Dendritic cell treated with granulocyte-macrophage colony-stimulating factor and Interleukin-4, amounts not matched to agents 40 ng/mL and 50 ng/mL, for 4 days (primary cell): Measurements from ENCODE around the gene CNPPD1.

Experiments used
- H3K27ac Mint-ChIP-seq: one replicate; pipeline ENCODE4 v1.8.0; 2022; ENCODE audit warnings: mild to moderate bottlenecking, mixed read lengths
- H3K27me3 Mint-ChIP-seq: one replicate; pipeline ENCODE4 v1.8.0; 2022; ENCODE audit warnings: mild to moderate bottlenecking, mixed read lengths
- H3K36me3 Mint-ChIP-seq: one replicate; pipeline ENCODE4 v1.8.0; 2022; ENCODE audit warnings: low read depth, mixed read lengths
- H3K4me1 Mint-ChIP-seq: one replicate; pipeline ENCODE4 v1.8.0; 2022; ENCODE audit warnings: low read depth, mixed read lengths
- H3K4me3 Mint-ChIP-seq: one replicate; pipeline ENCODE4 v1.8.0; 2022; ENCODE audit warnings: mild to moderate bottlenecking, moderate library complexity, mixed read lengths
- H3K9me3 Mint-ChIP-seq: one replicate; pipeline ENCODE4 v1.8.0; 2022; ENCODE audit warnings: mixed read lengths
- intact Hi-C: fragments of 100-400 bp; cut with micrococcal nuclease; formaldehyde crosslinking; loops from one replicate; pipeline ENCODE4 v1.15.0; 2022

CNPPD1 gene

GRCh38 chr2:219176818-219177551, at the start of gene CNPPD1:
Gene CNPPD1, minus strand, starts transcription at chr2:219176925. Its CDS starts 97 bp downstream, at chr2:219176828.
- Mint-ChIP-seq H3K9me3 (no peaks in the 10 kb centered on the region), H3K36me3 (peaks cover 92% of the 10 kb centered on the region), H3K4me1 (peaks cover 84% of the 10 kb centered on the region)

DNA sequence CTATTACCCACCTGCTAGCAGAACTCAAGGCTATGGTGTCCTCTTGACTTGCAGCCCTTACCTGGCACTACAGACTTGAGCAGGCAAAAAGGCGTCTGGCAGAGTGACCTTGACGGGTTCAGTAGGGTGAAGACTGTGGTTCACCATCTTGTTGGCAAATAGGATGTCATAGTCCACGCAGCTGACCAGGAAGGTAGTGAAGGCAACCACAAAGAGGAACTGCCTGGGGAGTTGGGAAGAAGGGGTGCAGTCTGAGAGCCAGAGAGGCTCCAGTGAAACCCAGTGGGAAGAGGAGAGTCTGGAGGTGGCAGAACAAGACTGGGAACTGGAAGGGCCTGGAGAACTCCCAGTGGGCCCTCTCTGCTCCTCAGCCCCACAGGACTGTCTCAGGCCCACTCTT, 48.6 kb upstream of the CNPPD1 start:
- peaks cover 96% of the 10 kb centered on the region for H3K36me3 Mint-ChIP-seq
- H3K27ac Mint-ChIP-seq: peak overlapping the region; percentile 73
- peaks cover 62% of the 10 kb centered on the region for H3K4me1 Mint-ChIP-seq
- intact Hi-C loops: no loop called here
- peak overlapping the region; percentile 37 for H3K4me3 Mint-ChIP-seq
- no peaks in the 10 kb centered on the region for H3K9me3 Mint-ChIP-seq
- peaks cover 39% of the 10 kb centered on the region for H3K27me3 Mint-ChIP-seq

More at GRCh38 chr2:219176818-219177551, at the start of gene CNPPD1:
- no peaks in the 10 kb centered on the region for H3K27me3 Mint-ChIP-seq
- H3K4me3 Mint-ChIP-seq: peak within 1 kb of the TSS; percentile 88
- intact Hi-C loops: loop anchor here (1.0 to 10.0 kb wide), 4 partner anchors 17 to 208 kb away; partner anchors contain the start of genes DNAJB2, DNPEP, NHEJ1 and ZFAND2B
- H3K27ac Mint-ChIP-seq: peak within 1 kb of the TSS; percentile 99

DNA sequence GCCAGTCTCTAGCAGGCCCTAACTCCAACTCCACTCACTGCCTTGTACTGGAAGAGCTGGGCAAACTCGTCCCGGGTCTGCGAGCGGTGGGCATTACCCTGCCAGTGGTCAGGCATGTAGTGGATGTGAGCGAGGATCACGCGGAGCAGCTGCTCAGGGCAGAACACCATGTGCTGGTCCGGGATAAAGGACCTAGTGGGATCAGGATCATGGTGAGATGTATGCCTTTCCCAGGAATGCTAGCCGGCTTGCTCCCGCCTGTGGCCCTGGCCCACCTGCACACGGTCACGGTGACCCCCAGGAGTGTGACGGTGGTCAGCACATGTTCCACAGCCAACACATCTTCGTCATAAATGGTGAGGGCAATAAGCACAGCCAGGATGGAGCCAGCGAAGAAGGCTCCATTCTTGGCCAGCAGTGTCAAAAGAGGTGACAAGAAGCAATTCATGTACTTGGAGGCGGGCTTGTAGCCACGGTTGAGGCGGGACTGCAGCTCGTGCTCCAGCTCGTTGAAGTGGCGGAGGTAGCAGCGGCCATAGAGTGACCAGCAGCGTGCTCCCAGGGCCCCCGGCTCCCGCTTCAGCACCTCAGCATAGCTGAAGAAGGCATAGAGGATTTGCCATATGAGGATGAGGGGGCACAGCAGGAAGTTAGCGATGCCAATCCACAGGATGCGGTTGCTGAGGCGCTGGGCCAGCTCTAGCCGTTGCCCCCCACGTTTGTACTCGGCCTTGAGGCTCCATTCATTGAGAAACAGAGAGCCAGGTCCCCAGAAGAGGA, 47.3 kb upstream of the CNPPD1 start:
- Mint-ChIP-seq H3K9me3 (no peaks in the 10 kb centered on the region), H3K4me3 (no peak overlapping the region), H3K27me3 (peaks cover 42% of the 10 kb centered on the region), H3K27ac (peak overlapping the region; percentile 73), H3K36me3 (peaks cover 95% of the 10 kb centered on the region), H3K4me1 (peaks cover 70% of the 10 kb centered on the region)
- intact Hi-C loops: no loop called here

DNA sequence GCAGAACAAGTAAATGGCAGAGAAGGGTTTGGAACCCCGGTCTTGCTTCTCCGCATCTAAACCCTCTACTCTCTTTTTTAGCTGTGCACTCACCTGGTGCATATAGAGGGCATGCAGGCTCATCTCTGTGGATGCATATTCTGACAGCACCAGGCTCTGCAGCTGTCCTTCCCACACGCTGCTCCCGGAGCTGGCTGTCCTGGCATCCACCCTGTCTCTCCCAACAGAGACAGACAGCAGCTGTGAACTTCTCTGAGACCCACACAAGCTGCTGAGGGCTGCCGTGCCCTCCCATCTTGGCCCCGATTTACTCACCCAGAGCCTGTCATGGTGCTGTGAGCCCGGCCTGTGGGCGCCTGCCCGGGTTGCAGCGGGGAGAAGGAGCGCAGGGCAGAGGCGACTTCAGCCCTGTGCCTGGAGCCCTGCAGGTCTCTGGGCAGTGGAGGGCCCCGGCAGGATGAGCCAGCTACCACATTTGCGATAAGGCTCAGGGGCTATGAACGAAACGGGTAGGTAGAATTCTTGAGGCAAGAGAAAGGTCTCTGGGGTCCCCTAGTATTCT, 45.3 kb upstream of the CNPPD1 start:
- Mint-ChIP-seq H3K9me3 (no peaks in the 10 kb centered on the region), H3K27ac (peak overlapping the region; percentile 1), H3K36me3 (peaks cover 79% of the 10 kb centered on the region), H3K4me3 (no peak overlapping the region), H3K27me3 (peaks cover 35% of the 10 kb centered on the region), H3K4me1 (peaks cover 68% of the 10 kb centered on the region)
- intact Hi-C loops: no loop called here

- Mint-ChIP-seq H3K4me1 (peaks cover 70% of the 10 kb centered on the region), H3K36me3 (peaks cover 78% of the 10 kb centered on the region), H3K27ac (peak overlapping the region; percentile 13), H3K4me3 (no peak overlapping the region), H3K9me3 (no peaks in the 10 kb centered on the region), H3K27me3 (peaks cover 47% of the 10 kb centered on the region)
- intact Hi-C loops: no loop called here
Observed at GRCh38 chr2:219220652-219221402, 44.1 kb upstream of the CNPPD1 start.

GRCh38 chr2:219219784-219220532, 43.2 kb upstream of the CNPPD1 start:
- intact Hi-C loops: loop anchor here (2.0 to 5.0 kb wide), 2 partner anchors 32 to 59 kb away; partner anchors contain the start of genes NHEJ1, TUBA4A and TUBA4B
- peaks cover 48% of the 10 kb centered on the region for H3K27me3 Mint-ChIP-seq
- H3K4me3 Mint-ChIP-seq: no peak overlapping the region
- peaks cover 74% of the 10 kb centered on the region for H3K36me3 Mint-ChIP-seq
- peak overlapping the region; percentile 94 for H3K27ac Mint-ChIP-seq
- no peaks in the 10 kb centered on the region for H3K9me3 Mint-ChIP-seq
- peaks cover 63% of the 10 kb centered on the region for H3K4me1 Mint-ChIP-seq

DNA sequence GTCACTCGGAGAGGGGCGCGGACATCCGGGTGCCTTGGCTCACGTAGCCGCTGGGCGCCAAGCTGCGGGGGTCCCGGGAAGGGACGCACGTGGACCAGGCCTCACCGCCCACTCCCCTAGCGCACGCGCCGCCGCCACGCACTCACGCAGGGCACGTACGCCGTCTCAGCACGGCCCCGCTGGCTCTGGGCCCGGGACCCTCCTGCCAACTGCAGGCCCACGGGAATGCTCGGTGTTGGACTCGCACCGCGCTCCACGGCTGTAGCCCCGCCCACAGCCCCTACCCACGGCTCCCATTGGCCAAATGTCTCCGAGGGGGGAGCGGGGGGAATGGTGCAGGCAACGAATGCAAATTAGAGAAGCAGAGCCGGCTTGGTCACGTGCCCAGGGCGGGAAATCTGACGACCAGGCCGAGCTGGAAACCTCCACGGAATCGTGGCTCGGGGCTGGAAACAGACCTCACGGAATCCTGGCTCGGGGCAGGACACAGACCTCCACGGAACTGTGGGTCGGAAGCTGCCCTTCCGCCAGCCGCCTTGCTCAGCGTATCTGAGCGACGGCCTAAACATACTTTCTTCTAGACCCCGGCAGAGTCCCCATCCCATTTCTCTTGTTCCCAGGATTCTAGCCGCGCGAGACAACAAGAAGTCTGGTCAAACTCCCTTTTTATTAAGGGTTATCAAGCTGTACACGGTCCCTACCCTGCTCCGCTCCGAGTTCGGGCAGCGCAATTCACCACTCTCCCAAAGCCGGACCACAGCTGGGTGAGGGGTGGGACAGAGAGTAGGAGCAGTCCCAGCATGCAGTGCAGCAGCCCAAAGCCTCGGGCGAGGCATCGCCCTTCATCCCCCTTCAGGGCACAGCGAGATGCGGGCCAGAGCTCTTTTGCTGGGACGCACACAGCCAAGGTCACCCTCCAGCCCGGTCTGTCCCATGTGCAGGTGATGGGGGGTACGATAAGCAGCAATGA, 42.3 kb upstream of the CNPPD1 start, which contains the start of gene ABCB6:
ABCB6 (minus strand) TSS at position 227 of the 970 bp plus-strand sequence. CDS start 285 bp downstream, outside the sequence.
- H3K4me1 Mint-ChIP-seq: peaks cover 56% of the 10 kb centered on the region
- peaks cover 42% of the 10 kb centered on the region for H3K27me3 Mint-ChIP-seq
- peak within 1 kb of the TSS; percentile 74 for H3K4me3 Mint-ChIP-seq
- intact Hi-C loops: loop anchor here (2.0 to 5.0 kb wide), 2 partner anchors 33 to 58 kb away; partner anchors contain the start of genes NHEJ1, TUBA4A and TUBA4B
- peak within 1 kb of the TSS; percentile 94 for H3K27ac Mint-ChIP-seq
- H3K9me3 Mint-ChIP-seq: no peaks in the 10 kb centered on the region
- peaks cover 74% of the 10 kb centered on the region for H3K36me3 Mint-ChIP-seq

DNA sequence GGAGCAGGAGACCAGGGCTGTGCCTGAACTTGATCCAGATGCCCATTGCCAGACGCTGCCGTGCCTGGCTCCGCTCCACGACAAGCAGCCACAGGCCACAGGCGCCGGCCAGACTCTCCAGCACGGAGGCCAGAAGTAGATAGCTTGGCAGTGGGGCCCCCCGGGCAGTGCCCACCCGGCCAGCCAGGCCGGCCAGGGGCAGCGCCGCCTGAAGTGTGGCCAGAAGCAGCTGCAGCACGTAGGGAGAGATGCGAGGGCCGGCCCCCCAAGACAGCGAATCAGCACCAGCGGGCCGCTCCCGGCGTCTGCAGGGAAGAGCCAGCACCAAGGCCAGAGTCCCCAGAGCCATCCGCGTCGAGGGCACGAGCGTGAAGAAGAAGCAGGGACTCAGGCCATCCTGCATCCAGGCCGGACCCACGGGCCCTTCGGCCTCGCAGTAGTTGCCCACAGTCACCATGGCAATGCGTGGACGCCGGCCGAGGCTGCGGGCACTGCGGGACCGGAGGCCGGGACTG, 41.5 kb upstream of the CNPPD1 start:
- Mint-ChIP-seq H3K9me3 (no peaks in the 10 kb centered on the region), H3K4me1 (peaks cover 56% of the 10 kb centered on the region), H3K36me3 (peaks cover 74% of the 10 kb centered on the region), H3K27ac (peak overlapping the region; percentile 94), H3K27me3 (peaks cover 34% of the 10 kb centered on the region), H3K4me3 (peak overlapping the region; percentile 74)
- intact Hi-C loops: loop anchor here (2.0 to 5.0 kb wide), 2 partner anchors 34 to 57 kb away; partner anchors contain the start of genes NHEJ1, TUBA4A and TUBA4B

DNA sequence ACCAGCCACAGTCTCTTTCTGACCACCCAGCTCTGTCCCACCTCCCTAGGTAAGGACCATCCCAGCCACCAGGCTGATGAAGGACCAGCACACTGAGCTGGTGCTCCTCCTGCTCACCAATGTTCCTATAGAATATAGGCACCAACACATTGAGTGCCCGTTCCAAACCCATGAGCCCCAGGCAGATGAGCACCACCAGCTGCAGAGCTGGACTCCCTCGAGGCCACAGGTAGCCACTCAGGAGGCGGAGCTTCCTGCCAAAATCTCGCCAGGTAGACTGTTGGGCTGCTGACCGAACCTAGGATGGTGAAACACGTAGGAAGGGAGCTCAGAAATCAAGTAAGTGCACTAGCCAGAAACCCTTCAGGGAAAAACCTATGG, 39.8 kb upstream of the CNPPD1 start:
- peaks cover 71% of the 10 kb centered on the region for H3K36me3 Mint-ChIP-seq
- H3K4me1 Mint-ChIP-seq: peaks cover 53% of the 10 kb centered on the region
- peak overlapping the region; percentile 61 for H3K27ac Mint-ChIP-seq
- no peak overlapping the region for H3K4me3 Mint-ChIP-seq
- H3K27me3 Mint-ChIP-seq: peaks cover 27% of the 10 kb centered on the region
- no peaks in the 10 kb centered on the region for H3K9me3 Mint-ChIP-seq
- intact Hi-C loops: loop anchor here (5.0 kb wide), 1 partner anchor 36 kb away; the partner anchor contains the start of genes TUBA4A and TUBA4B

GRCh38 chr2:219215871-219216534, 39.3 kb upstream of the CNPPD1 start:
- Mint-ChIP-seq H3K27ac (peak overlapping the region; percentile 61), H3K4me3 (no peak overlapping the region), H3K4me1 (peaks cover 47% of the 10 kb centered on the region), H3K36me3 (peaks cover 70% of the 10 kb centered on the region), H3K27me3 (peaks cover 24% of the 10 kb centered on the region), H3K9me3 (no peaks in the 10 kb centered on the region)
- intact Hi-C loops: loop anchor here (5.0 kb wide), 1 partner anchor 36 kb away; the partner anchor contains the start of genes TUBA4A and TUBA4B

GRCh38 chr2:219214786-219215185, 38.1 kb upstream of the CNPPD1 start:
- H3K9me3 Mint-ChIP-seq: no peaks in the 10 kb centered on the region
- intact Hi-C loops: loop anchor here (5.0 kb wide), 1 partner anchor 38 kb away; the partner anchor contains the start of genes TUBA4A and TUBA4B
- peaks cover 40% of the 10 kb centered on the region for H3K4me1 Mint-ChIP-seq
- H3K36me3 Mint-ChIP-seq: peaks cover 70% of the 10 kb centered on the region
- peaks cover 15% of the 10 kb centered on the region for H3K27me3 Mint-ChIP-seq
- no peak overlapping the region for H3K4me3 Mint-ChIP-seq
- no peak overlapping the region for H3K27ac Mint-ChIP-seq
